Fibroblast of lung (primary cell): ENCODE data around the gene MCTP1.

Experiments used
- EZH2 ChIP-seq: IDR thresholded peaks from 2 replicates; pipeline ENCODE4 v1.5.1; 2012; ENCODE audit warnings: low read length, control low read depth, mild to moderate bottlenecking; ENCODE audit errors: missing control alignments
- TF ChIP-seq, protein P1 (sequence below), 2 donors: IDR thresholded peaks in 1 of 2; conservative IDR thresholded peaks in 1 of 2; 1 replicate in 1 of 2; 2 replicates in 1 of 2; pipeline ENCODE4 v1.5.1; 2011 to 2012; ENCODE audit warnings: low read length in 2 of 2, control low read depth in 1 of 2, inconsistent platforms in 1 of 2, low read depth in 1 of 2, mild to moderate bottlenecking in 1 of 2

GRCh38 chr5:95219411-95219810 is 65.5 kb downstream of the MCTP1 start:
- TF ChIP-seq, protein P1, sequence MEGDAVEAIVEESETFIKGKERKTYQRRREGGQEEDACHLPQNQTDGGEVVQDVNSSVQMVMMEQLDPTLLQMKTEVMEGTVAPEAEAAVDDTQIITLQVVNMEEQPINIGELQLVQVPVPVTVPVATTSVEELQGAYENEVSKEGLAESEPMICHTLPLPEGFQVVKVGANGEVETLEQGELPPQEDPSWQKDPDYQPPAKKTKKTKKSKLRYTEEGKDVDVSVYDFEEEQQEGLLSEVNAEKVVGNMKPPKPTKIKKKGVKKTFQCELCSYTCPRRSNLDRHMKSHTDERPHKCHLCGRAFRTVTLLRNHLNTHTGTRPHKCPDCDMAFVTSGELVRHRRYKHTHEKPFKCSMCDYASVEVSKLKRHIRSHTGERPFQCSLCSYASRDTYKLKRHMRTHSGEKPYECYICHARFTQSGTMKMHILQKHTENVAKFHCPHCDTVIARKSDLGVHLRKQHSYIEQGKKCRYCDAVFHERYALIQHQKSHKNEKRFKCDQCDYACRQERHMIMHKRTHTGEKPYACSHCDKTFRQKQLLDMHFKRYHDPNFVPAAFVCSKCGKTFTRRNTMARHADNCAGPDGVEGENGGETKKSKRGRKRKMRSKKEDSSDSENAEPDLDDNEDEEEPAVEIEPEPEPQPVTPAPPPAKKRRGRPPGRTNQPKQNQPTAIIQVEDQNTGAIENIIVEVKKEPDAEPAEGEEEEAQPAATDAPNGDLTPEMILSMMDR (conservative IDR thresholded peaks at IDR 0.05 in 1 of 2, IDR thresholded peaks at IDR 0.05 in 1 of 2; ENCODE audit: low read depth in 1 of 2, low read length in 2 of 2), result no peak
- no peak for TF ChIP-seq EZH2
